DND-41 (cell line): ENCODE data around the gene TRMT61A.

Experiments
- ATAC-seq: fragments of 200-7000 bp; cut with Tn5 transposase; 3 replicates; pipeline ENCODE4 v1.9.1; 2021; ENCODE audit warnings: low read depth; ENCODE audit not compliant: insufficient read depth
- DNase-seq: peaks from one replicate; pipeline ENCODE4 v3.0.0-alpha.2; 2020
- H2AFZ ChIP-seq: 2 replicates; pipeline ENCODE4 v1.6.0; 2012; ENCODE audit warnings: low read depth, low read length
- H3K27ac ChIP-seq: 2 replicates; pipeline ENCODE4 v1.5.1; 2012; ENCODE audit warnings: low read length, inconsistent platforms
- H3K27me3 ChIP-seq: fragments of 200-600 bp; sonication (generic); 2 replicates; pipeline ENCODE4 v1.6.0; 2012; ENCODE audit warnings: low read length, mild to moderate bottlenecking, inconsistent platforms; ENCODE audit not compliant: insufficient read depth, poor library complexity
- H3K36me3 ChIP-seq: 2 replicates; pipeline ENCODE4 v1.5.1; 2012; ENCODE audit warnings: low read length, inconsistent platforms; ENCODE audit not compliant: insufficient read depth
- H3K4me1 ChIP-seq: 2 replicates; pipeline ENCODE4 v1.5.1; 2012; ENCODE audit warnings: mild to moderate bottlenecking, low read length; ENCODE audit not compliant: insufficient read depth
- H3K4me2 ChIP-seq: 2 replicates; pipeline ENCODE4 v1.6.0; 2012; ENCODE audit warnings: mild to moderate bottlenecking, moderate library complexity, low read length, inconsistent platforms; ENCODE audit not compliant: insufficient read depth
- H3K4me3 ChIP-seq, 2 experiments: fragments of 200-600 bp in 1 of 2; shearing (Covaris generic) in 1 of 2; 2 replicates each; pipeline ENCODE4 v1.5.1; 2012 to 2016; ENCODE audit warnings: inconsistent platforms in 2 of 2, low read length in 2 of 2, mild to moderate bottlenecking in 2 of 2, low read depth in 1 of 2, moderate library complexity in 1 of 2
- H3K79me2 ChIP-seq: 2 replicates; pipeline ENCODE4 v1.6.0; 2012; ENCODE audit warnings: low read length, inconsistent platforms; ENCODE audit not compliant: insufficient read depth
- H3K9ac ChIP-seq: 2 replicates; pipeline ENCODE4 v1.6.0; 2012; ENCODE audit warnings: low read depth, mild to moderate bottlenecking, inconsistent platforms, low read length, moderate library complexity
- H3K9me3 ChIP-seq: 2 replicates; pipeline ENCODE4 v1.5.1; 2012; ENCODE audit warnings: low read length, moderate library complexity, mild to moderate bottlenecking, inconsistent platforms; ENCODE audit not compliant: insufficient read depth, severe bottlenecking
- H4K20me1 ChIP-seq: 2 replicates; pipeline ENCODE4 v1.6.0; 2012; ENCODE audit warnings: low read length; ENCODE audit not compliant: insufficient read depth
- CTCF ChIP-seq: IDR thresholded peaks from 2 replicates; pipeline ENCODE4 v1.5.1; 2012; ENCODE audit warnings: borderline replicate concordance, low read length, moderate library complexity, mild to moderate bottlenecking; ENCODE audit not compliant: poor library complexity, severe bottlenecking; ENCODE audit errors: extremely low read depth
- EZH2 ChIP-seq: IDR thresholded peaks from 3 replicates; pipeline ENCODE4 v1.6.1; 2012; ENCODE audit warnings: borderline replicate concordance, low read depth, mild to moderate bottlenecking, moderate library complexity, low read length, inconsistent platforms; ENCODE audit not compliant: severe bottlenecking

TRMT61A gene

GRCh38 chr14:103535081-103535890, 6.3 kb downstream of the TRMT61A start:
- peaks cover 25% of the 10 kb centered on the region for H3K79me2 ChIP-seq
- no peak for TF ChIP-seq CTCF
- no peak for TF ChIP-seq EZH2
- peaks cover 78% of the 10 kb centered on the region for H4K20me1 ChIP-seq
- H3K27me3 ChIP-seq = no peaks in the 10 kb centered on the region
- no peak overlapping the region for H3K4me3 ChIP-seq
- H3K4me2 ChIP-seq = no peak overlapping the region
- H3K9me3 ChIP-seq = no peaks in the 10 kb centered on the region
- H3K9ac ChIP-seq = no peak overlapping the region
- peaks cover 15% of the 10 kb centered on the region for H3K4me1 ChIP-seq
- DNase-seq (no peak), ATAC-seq (no peak)
- no peak overlapping the region for H2AFZ ChIP-seq
- no peak overlapping the region for H3K27ac ChIP-seq
- peaks cover 56% of the 10 kb centered on the region for H3K36me3 ChIP-seq

GRCh38 chr14:103535891-103536565, 7.0 kb downstream of the TRMT61A start:
- no peak overlapping the region for H3K4me2 ChIP-seq
- no peak overlapping the region for H3K4me3 ChIP-seq
- peaks cover 7% of the 10 kb centered on the region for H3K4me1 ChIP-seq
- no peak overlapping the region for H2AFZ ChIP-seq
- H3K27ac ChIP-seq = no peak overlapping the region
- TF ChIP-seq CTCF (no peak), EZH2 (no peak)
- ATAC-seq (no peak), DNase-seq (no peak)
- H3K9me3 ChIP-seq = no peaks in the 10 kb centered on the region
- no peak overlapping the region for H3K9ac ChIP-seq
- no peaks in the 10 kb centered on the region for H3K27me3 ChIP-seq
- H4K20me1 ChIP-seq = peaks cover 71% of the 10 kb centered on the region
- H3K36me3 ChIP-seq = peaks cover 48% of the 10 kb centered on the region
- H3K79me2 ChIP-seq = peaks cover 17% of the 10 kb centered on the region

- Histone ChIP-seq H3K27ac (no peak overlapping the region), H3K9me3 (no peaks in the 10 kb centered on the region), H3K79me2 (peaks cover 11% of the 10 kb centered on the region), H3K4me3 (no peak overlapping the region), H3K36me3 (peaks cover 42% of the 10 kb centered on the region), H3K4me2 (no peak overlapping the region), H4K20me1 (peaks cover 69% of the 10 kb centered on the region), H2AFZ (no peak overlapping the region), H3K4me1 (peaks cover under 1% of the 10 kb centered on the region; the same call in 1 of the 2 replicates), H3K27me3 (no peaks in the 10 kb centered on the region), H3K9ac (no peak overlapping the region)
- TF ChIP-seq CTCF (no peak), EZH2 (no peak)
- no peak for DNase-seq
- ATAC-seq = no peak
Measured at GRCh38 chr14:103536693-103537092, 7.7 kb downstream of the TRMT61A start.
